ENCODE results near the gene RNF220. TPM values are rescaled to one million over a fixed set of nuclear protein-coding genes. Genes with fewer than 3 reads are reported as not detected.

Gene RNF220
- total and polyA plus RNA-seq, 2 experiments from 2014 or later, result 77.2 to 117 TPM

- no peak overlapping the region for H3K27ac ChIP-seq
- TF ChIP-seq CTCF (IDR thresholded peaks at IDR 0.05; ENCODE audit: poor library complexity) (no peak), EZH2 (IDR thresholded peaks at IDR 0.05; ENCODE audit: borderline replicate concordance) (no peak)
- no peak overlapping the region for H3K4me2 ChIP-seq
- H3K36me3 ChIP-seq (replicated peaks; ENCODE audit: insufficient read depth, low read depth), result no peaks in the 10 kb centered on the region
- no peak overlapping the region for H3K4me3 ChIP-seq
- no peak for DNase-seq (ENCODE audit: low spot score)
- H3K79me2 ChIP-seq, result no peaks in the 10 kb centered on the region
- H4K20me1 ChIP-seq (ENCODE audit: insufficient read depth, poor library complexity, severe bottlenecking), result no peaks in the 10 kb centered on the region
- no peaks in the 10 kb centered on the region for H3K4me1 ChIP-seq (ENCODE audit: insufficient read depth)
- H3K9me2 ChIP-seq (replicated peaks; ENCODE audit: insufficient read depth), result no peaks in the 10 kb centered on the region
- H2AFZ ChIP-seq, result no peak overlapping the region
- peaks cover 41% of the 10 kb centered on the region for H3K27me3 ChIP-seq
- H3K9me3 ChIP-seq (ENCODE audit: low read depth), result no peaks in the 10 kb centered on the region
- WGBS (ENCODE audit: low lambda C conversion rate, missing lambda C conversion rate), result 42% methylated on average over 26 of the region's 26 CpGs
Observed at GRCh38 chr1:44507490-44508396, 102.7 kb downstream of the RNF220 start.

GRCh38 chr1:44508397-44508745 lies 103.3 kb downstream of the RNF220 start:
- Histone ChIP-seq H3K79me2 (no peaks in the 10 kb centered on the region), H3K9me2 (replicated peaks; ENCODE audit: insufficient read depth) (no peaks in the 10 kb centered on the region), H4K20me1 (ENCODE audit: insufficient read depth, poor library complexity, severe bottlenecking) (no peaks in the 10 kb centered on the region), H3K9me3 (ENCODE audit: low read depth) (no peaks in the 10 kb centered on the region), H3K27me3 (peaks cover 41% of the 10 kb centered on the region), H3K4me3 (no peak overlapping the region), H3K4me2 (no peak overlapping the region), H3K27ac (no peak overlapping the region), H2AFZ (no peak overlapping the region), H3K4me1 (ENCODE audit: insufficient read depth) (no peaks in the 10 kb centered on the region), H3K36me3 (replicated peaks; ENCODE audit: insufficient read depth, low read depth) (no peaks in the 10 kb centered on the region)
- DNase-seq (ENCODE audit: low spot score), result no peak
- TF ChIP-seq EZH2 (IDR thresholded peaks at IDR 0.05; ENCODE audit: borderline replicate concordance) (no peak), CTCF (IDR thresholded peaks at IDR 0.05; ENCODE audit: poor library complexity) (no peak), EZH2phosphoT487 (IDR thresholded peaks at IDR 0.05; ENCODE audit: low read depth, severe bottlenecking, unreplicated experiment) (no peak)
- WGBS (ENCODE audit: low lambda C conversion rate, missing lambda C conversion rate), result 90% methylated on average over 5 of the region's 5 CpGs

DNA sequence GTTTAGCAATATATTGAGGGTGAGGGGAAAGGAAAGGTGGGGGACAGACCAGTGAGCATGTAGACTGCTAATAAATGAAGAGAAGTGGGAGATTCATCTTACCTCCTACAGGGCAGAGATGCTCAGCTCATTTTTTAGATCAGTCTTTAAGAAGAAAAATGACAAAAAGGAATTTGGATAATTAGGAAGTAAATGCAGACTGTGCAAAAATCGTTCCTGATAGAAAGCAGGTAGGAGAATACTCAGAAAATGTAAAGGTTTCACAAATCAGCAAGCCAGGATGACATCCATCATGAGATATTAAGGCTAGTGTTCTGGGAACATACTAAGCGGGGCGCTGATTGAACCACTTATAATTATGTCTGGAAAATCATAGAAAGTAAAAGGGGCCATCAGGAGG lies 106.3 kb downstream of the RNF220 start:
- no peaks in the 10 kb centered on the region for H3K79me2 ChIP-seq
- no peak overlapping the region for H3K4me2 ChIP-seq
- no peaks in the 10 kb centered on the region for H3K9me3 ChIP-seq (ENCODE audit: low read depth)
- DNase-seq (ENCODE audit: low spot score), result no peak
- no peak for TF ChIP-seq EZH2 (IDR thresholded peaks at IDR 0.05; ENCODE audit: borderline replicate concordance)
- no peak for TF ChIP-seq EZH2phosphoT487 (IDR thresholded peaks at IDR 0.05; ENCODE audit: low read depth, severe bottlenecking, unreplicated experiment)
- TF ChIP-seq CTCF (IDR thresholded peaks at IDR 0.05; ENCODE audit: poor library complexity), result no peak
- H4K20me1 ChIP-seq (ENCODE audit: insufficient read depth, poor library complexity, severe bottlenecking), result no peaks in the 10 kb centered on the region
- no peaks in the 10 kb centered on the region for H3K36me3 ChIP-seq (replicated peaks; ENCODE audit: insufficient read depth, low read depth)
- no peaks in the 10 kb centered on the region for H3K4me1 ChIP-seq (ENCODE audit: insufficient read depth)
- H3K27ac ChIP-seq, result no peak overlapping the region
- no peaks in the 10 kb centered on the region for H3K9me2 ChIP-seq (replicated peaks; ENCODE audit: insufficient read depth)
- WGBS (ENCODE audit: low lambda C conversion rate, missing lambda C conversion rate), result 70% methylated on average over 3 of the region's 3 CpGs
- peaks cover 57% of the 10 kb centered on the region for H3K27me3 ChIP-seq
- no peak overlapping the region for H2AFZ ChIP-seq
- H3K4me3 ChIP-seq, result no peak overlapping the region
